ENCODE data around the gene RASAL2.

RASAL2 gene

GRCh38 chr1:178057141-178057765, 36.7 kb upstream of the RASAL2 start:
- H3K4me1 ChIP-seq (ENCODE audit: control insufficient read depth, insufficient read depth, low read length), result peaks cover 18% of the 10 kb centered on the region
- H3K27ac ChIP-seq (ENCODE audit: low read length), result peak overlapping the region; percentile 31
- peak overlapping the region in 1 of 2 donors; percentile 36 for H3K9ac ChIP-seq (ENCODE audit: low read length in 2 of 2)
- H3K9me3 ChIP-seq (ENCODE audit: control insufficient read depth in 2 of 2, low read length in 2 of 2), result no peaks in the 10 kb centered on the region
- H3K4me3 ChIP-seq (ENCODE audit: low read length in 2 of 2), result no peak overlapping the region
- no peaks in the 10 kb centered on the region for H3K27me3 ChIP-seq (ENCODE audit: control insufficient read depth in 1 of 2, insufficient read depth in 2 of 2, low read length in 2 of 2)
- no peaks in the 10 kb centered on the region for H3K36me3 ChIP-seq (ENCODE audit: control insufficient read depth in 2 of 2, insufficient read depth in 2 of 2, low read length in 2 of 2)

- peaks cover 18% of the 10 kb centered on the region for H3K4me1 ChIP-seq (ENCODE audit: control insufficient read depth, insufficient read depth, low read length)
- H3K36me3 ChIP-seq (ENCODE audit: control insufficient read depth in 2 of 2, insufficient read depth in 2 of 2, low read length in 2 of 2), result no peaks in the 10 kb centered on the region
- H3K27me3 ChIP-seq (ENCODE audit: control insufficient read depth in 1 of 2, insufficient read depth in 2 of 2, low read length in 2 of 2), result no peaks in the 10 kb centered on the region
- no peaks in the 10 kb centered on the region for H3K9me3 ChIP-seq (ENCODE audit: control insufficient read depth in 2 of 2, low read length in 2 of 2)
- no peak overlapping the region for H3K4me3 ChIP-seq (ENCODE audit: low read length in 2 of 2)
- peak overlapping the region; percentile 31 for H3K27ac ChIP-seq (ENCODE audit: low read length)
- peak overlapping the region in 1 of 2 donors; percentile 36 for H3K9ac ChIP-seq (ENCODE audit: low read length in 2 of 2)
Measured at GRCh38 chr1:178057912-178058534, 35.9 kb upstream of the RASAL2 start.

- H3K36me3 ChIP-seq (ENCODE audit: control insufficient read depth in 2 of 2, insufficient read depth in 2 of 2, low read length in 2 of 2), result no peaks in the 10 kb centered on the region
- H3K27ac ChIP-seq (ENCODE audit: low read length), result peak overlapping the region; percentile 6
- no peaks in the 10 kb centered on the region for H3K9me3 ChIP-seq (ENCODE audit: control insufficient read depth in 2 of 2, low read length in 2 of 2)
- no peak overlapping the region for H3K4me3 ChIP-seq (ENCODE audit: low read length in 2 of 2)
- H3K27me3 ChIP-seq (ENCODE audit: control insufficient read depth in 1 of 2, insufficient read depth in 2 of 2, low read length in 2 of 2), result no peaks in the 10 kb centered on the region
- peaks cover 17% of the 10 kb centered on the region for H3K4me1 ChIP-seq (ENCODE audit: control insufficient read depth, insufficient read depth, low read length)
- no peak overlapping the region for H3K9ac ChIP-seq (ENCODE audit: low read length in 2 of 2)
Measured at GRCh38 chr1:178060789-178061556, 32.9 kb upstream of the RASAL2 start.

GRCh38 chr1:178061620-178062019, 32.3 kb upstream of the RASAL2 start:
- H3K4me1 ChIP-seq (ENCODE audit: control insufficient read depth, insufficient read depth, low read length), result peaks cover 15% of the 10 kb centered on the region
- no peaks in the 10 kb centered on the region for H3K27me3 ChIP-seq (ENCODE audit: control insufficient read depth in 1 of 2, insufficient read depth in 2 of 2, low read length in 2 of 2)
- H3K4me3 ChIP-seq (ENCODE audit: low read length in 2 of 2), result no peak overlapping the region
- H3K9ac ChIP-seq (ENCODE audit: low read length in 2 of 2), result no peak overlapping the region
- H3K9me3 ChIP-seq (ENCODE audit: control insufficient read depth in 2 of 2, low read length in 2 of 2), result no peaks in the 10 kb centered on the region
- no peak overlapping the region for H3K27ac ChIP-seq (ENCODE audit: low read length)
- H3K36me3 ChIP-seq (ENCODE audit: control insufficient read depth in 2 of 2, insufficient read depth in 2 of 2, low read length in 2 of 2), result no peaks in the 10 kb centered on the region

GRCh38 chr1:178064191-178064821, 29.6 kb upstream of the RASAL2 start:
- Histone ChIP-seq H3K9me3 (ENCODE audit: control insufficient read depth in 2 of 2, low read length in 2 of 2) (no peaks in the 10 kb centered on the region), H3K27ac (ENCODE audit: low read length) (no peak overlapping the region), H3K4me3 (ENCODE audit: low read length in 2 of 2) (no peak overlapping the region), H3K36me3 (ENCODE audit: control insufficient read depth in 2 of 2, insufficient read depth in 2 of 2, low read length in 2 of 2) (no peaks in the 10 kb centered on the region), H3K4me1 (ENCODE audit: control insufficient read depth, insufficient read depth, low read length) (peaks cover 4% of the 10 kb centered on the region), H3K27me3 (ENCODE audit: control insufficient read depth in 1 of 2, insufficient read depth in 2 of 2, low read length in 2 of 2) (no peaks in the 10 kb centered on the region), H3K9ac (ENCODE audit: low read length in 2 of 2) (no peak overlapping the region)

GRCh38 chr1:178065250-178065649, 28.7 kb upstream of the RASAL2 start:
- H3K27ac ChIP-seq (ENCODE audit: low read length), result no peak overlapping the region
- H3K9me3 ChIP-seq (ENCODE audit: control insufficient read depth in 2 of 2, low read length in 2 of 2), result no peaks in the 10 kb centered on the region
- H3K27me3 ChIP-seq (ENCODE audit: control insufficient read depth in 1 of 2, insufficient read depth in 2 of 2, low read length in 2 of 2), result no peaks in the 10 kb centered on the region
- H3K4me1 ChIP-seq (ENCODE audit: control insufficient read depth, insufficient read depth, low read length), result peaks cover 2% of the 10 kb centered on the region
- H3K36me3 ChIP-seq (ENCODE audit: control insufficient read depth in 2 of 2, insufficient read depth in 2 of 2, low read length in 2 of 2), result no peaks in the 10 kb centered on the region
- no peak overlapping the region for H3K4me3 ChIP-seq (ENCODE audit: low read length in 2 of 2)
- H3K9ac ChIP-seq (ENCODE audit: low read length in 2 of 2), result no peak overlapping the region

- Histone ChIP-seq H3K36me3 (ENCODE audit: control insufficient read depth in 2 of 2, insufficient read depth in 2 of 2, low read length in 2 of 2) (no peaks in the 10 kb centered on the region), H3K27me3 (ENCODE audit: control insufficient read depth in 1 of 2, insufficient read depth in 2 of 2, low read length in 2 of 2) (no peaks in the 10 kb centered on the region), H3K4me3 (ENCODE audit: low read length in 2 of 2) (no peak overlapping the region), H3K9me3 (ENCODE audit: control insufficient read depth in 2 of 2, low read length in 2 of 2) (no peaks in the 10 kb centered on the region), H3K4me1 (ENCODE audit: control insufficient read depth, insufficient read depth, low read length) (no peaks in the 10 kb centered on the region), H3K27ac (ENCODE audit: low read length) (no peak overlapping the region), H3K9ac (ENCODE audit: low read length in 2 of 2) (no peak overlapping the region)
Measured at GRCh38 chr1:178066296-178066907, 27.5 kb upstream of the RASAL2 start.

- Histone ChIP-seq H3K27me3 (ENCODE audit: control insufficient read depth in 1 of 2, insufficient read depth in 2 of 2, low read length in 2 of 2) (no peaks in the 10 kb centered on the region), H3K36me3 (ENCODE audit: control insufficient read depth in 2 of 2, insufficient read depth in 2 of 2, low read length in 2 of 2) (no peaks in the 10 kb centered on the region), H3K4me1 (ENCODE audit: control insufficient read depth, insufficient read depth, low read length) (no peaks in the 10 kb centered on the region), H3K4me3 (ENCODE audit: low read length in 2 of 2) (no peak overlapping the region), H3K9me3 (ENCODE audit: control insufficient read depth in 2 of 2, low read length in 2 of 2) (no peaks in the 10 kb centered on the region), H3K27ac (ENCODE audit: low read length) (no peak overlapping the region), H3K9ac (ENCODE audit: low read length in 2 of 2) (no peak overlapping the region)
Measured at GRCh38 chr1:178066908-178067614, 26.8 kb upstream of the RASAL2 start.

GRCh38 chr1:178071811-178072210, 22.1 kb upstream of the RASAL2 start:
- Histone ChIP-seq H3K27ac (ENCODE audit: low read length) (no peak overlapping the region), H3K4me3 (ENCODE audit: low read length in 2 of 2) (no peak overlapping the region), H3K9ac (ENCODE audit: low read length in 2 of 2) (no peak overlapping the region), H3K9me3 (ENCODE audit: control insufficient read depth in 2 of 2, low read length in 2 of 2) (no peaks in the 10 kb centered on the region), H3K36me3 (ENCODE audit: control insufficient read depth in 2 of 2, insufficient read depth in 2 of 2, low read length in 2 of 2) (no peaks in the 10 kb centered on the region), H3K4me1 (ENCODE audit: control insufficient read depth, insufficient read depth, low read length) (no peaks in the 10 kb centered on the region), H3K27me3 (ENCODE audit: control insufficient read depth in 1 of 2, insufficient read depth in 2 of 2, low read length in 2 of 2) (no peaks in the 10 kb centered on the region)

- H3K27ac ChIP-seq (ENCODE audit: low read length), result no peak overlapping the region
- no peak overlapping the region for H3K4me3 ChIP-seq (ENCODE audit: low read length in 2 of 2)
- no peaks in the 10 kb centered on the region for H3K4me1 ChIP-seq (ENCODE audit: control insufficient read depth, insufficient read depth, low read length)
- no peaks in the 10 kb centered on the region for H3K27me3 ChIP-seq (ENCODE audit: control insufficient read depth in 1 of 2, insufficient read depth in 2 of 2, low read length in 2 of 2)
- H3K9ac ChIP-seq (ENCODE audit: low read length in 2 of 2), result no peak overlapping the region
- H3K36me3 ChIP-seq (ENCODE audit: control insufficient read depth in 2 of 2, insufficient read depth in 2 of 2, low read length in 2 of 2), result no peaks in the 10 kb centered on the region
- no peaks in the 10 kb centered on the region for H3K9me3 ChIP-seq (ENCODE audit: control insufficient read depth in 2 of 2, low read length in 2 of 2)
Measured at GRCh38 chr1:178072326-178072725, 21.6 kb upstream of the RASAL2 start.
